Bronchial epithelial cell (primary cell): Measurements from ENCODE around the gene AKAP6. TPM values are rescaled to one million over a fixed set of nuclear protein-coding genes. Genes with fewer than 3 reads are reported as not detected.

Source experiments
- DNase-seq: peaks from one replicate; pipeline ENCODE4 v3.0.0-alpha.2; 2010; ENCODE audit warnings: low read depth
- FAIRE-seq: peaks from 2 replicates; lab custom pipeline; 2011; peaks lifted over from hg19 to GRCh38; lab: Jason Lieb, UNC
- H3K27me3 ChIP-seq: 2 replicates; pipeline ENCODE4 v1.5.1; 2011; ENCODE audit warnings: low read length; ENCODE audit not compliant: control insufficient read depth, insufficient read depth
- H3K36me3 ChIP-seq: 2 replicates; pipeline ENCODE4 v1.5.1; 2011; ENCODE audit warnings: low read length; ENCODE audit not compliant: control insufficient read depth, insufficient read depth
- H3K4me3 ChIP-seq: 2 replicates; pipeline ENCODE4 v1.5.1; 2011; ENCODE audit warnings: mild to moderate bottlenecking, low read depth, low read length, control low read depth
- total RNA-seq: library from RNA; depleted of rRNA; stranded (reverse); fragments of >200 nt; gene quantifications from 2 replicates; pipeline ENCODE4 v1.2.1, GENCODE V29; 2014
- TF ChIP-seq, protein P1 (sequence below): IDR thresholded peaks from 2 replicates; pipeline ENCODE4 v1.5.1; 2011; ENCODE audit warnings: mild to moderate bottlenecking, moderate library complexity, low read length, control low read depth, inconsistent platforms; ENCODE audit not compliant: insufficient read depth, severe bottlenecking

The AKAP6 gene
- total RNA-seq, 1 donor from 2014 or later: 4.2 TPM

DNA sequence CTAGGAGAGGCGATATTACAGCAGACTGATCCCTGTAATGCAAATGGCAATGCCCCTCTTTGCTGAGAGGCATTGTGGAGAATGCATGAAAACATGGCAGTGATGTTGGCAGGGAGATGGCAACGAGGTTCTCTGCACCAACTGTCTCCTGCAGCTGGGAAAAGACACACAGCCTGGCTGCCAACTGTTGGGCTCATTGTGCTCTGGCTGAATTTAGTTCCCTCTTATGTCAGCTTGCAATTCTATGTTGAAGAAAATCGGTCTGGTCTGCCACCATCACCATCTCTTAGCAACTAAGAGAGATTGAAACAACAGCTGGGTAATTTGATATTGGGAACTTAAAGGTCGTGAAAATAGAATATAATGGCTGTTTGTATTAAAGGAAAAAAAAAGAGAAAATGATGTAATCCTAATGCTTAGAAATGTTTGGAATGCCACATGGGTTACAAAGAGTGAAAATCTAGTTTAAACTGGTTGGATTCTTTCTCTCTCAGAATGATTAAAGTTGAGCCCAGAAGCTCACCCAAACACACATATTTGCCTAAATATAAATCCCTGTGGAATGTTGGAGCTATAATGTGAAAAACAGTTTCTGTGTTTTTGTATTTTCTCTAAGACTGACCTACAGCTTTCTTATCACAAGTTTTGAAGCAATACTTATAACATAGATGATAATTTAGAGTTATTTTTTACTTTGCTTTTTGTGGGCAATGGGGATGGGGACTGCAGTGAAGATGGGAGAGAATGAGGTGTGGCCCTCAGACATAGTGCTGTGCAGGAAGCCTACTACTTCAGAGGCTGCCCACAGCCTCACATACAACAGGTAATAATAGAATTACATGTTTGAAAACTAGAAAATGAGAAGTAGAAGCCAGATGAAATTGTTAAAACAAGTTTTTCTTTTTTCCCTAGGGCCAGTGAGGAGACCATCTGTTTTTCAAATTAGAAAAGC lies 143.7 kb downstream of the AKAP6 start:
- no peaks in the 10 kb centered on the region for H3K27me3 ChIP-seq
- TF ChIP-seq, protein P1, sequence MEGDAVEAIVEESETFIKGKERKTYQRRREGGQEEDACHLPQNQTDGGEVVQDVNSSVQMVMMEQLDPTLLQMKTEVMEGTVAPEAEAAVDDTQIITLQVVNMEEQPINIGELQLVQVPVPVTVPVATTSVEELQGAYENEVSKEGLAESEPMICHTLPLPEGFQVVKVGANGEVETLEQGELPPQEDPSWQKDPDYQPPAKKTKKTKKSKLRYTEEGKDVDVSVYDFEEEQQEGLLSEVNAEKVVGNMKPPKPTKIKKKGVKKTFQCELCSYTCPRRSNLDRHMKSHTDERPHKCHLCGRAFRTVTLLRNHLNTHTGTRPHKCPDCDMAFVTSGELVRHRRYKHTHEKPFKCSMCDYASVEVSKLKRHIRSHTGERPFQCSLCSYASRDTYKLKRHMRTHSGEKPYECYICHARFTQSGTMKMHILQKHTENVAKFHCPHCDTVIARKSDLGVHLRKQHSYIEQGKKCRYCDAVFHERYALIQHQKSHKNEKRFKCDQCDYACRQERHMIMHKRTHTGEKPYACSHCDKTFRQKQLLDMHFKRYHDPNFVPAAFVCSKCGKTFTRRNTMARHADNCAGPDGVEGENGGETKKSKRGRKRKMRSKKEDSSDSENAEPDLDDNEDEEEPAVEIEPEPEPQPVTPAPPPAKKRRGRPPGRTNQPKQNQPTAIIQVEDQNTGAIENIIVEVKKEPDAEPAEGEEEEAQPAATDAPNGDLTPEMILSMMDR: no peak
- no peak overlapping the region for H3K4me3 ChIP-seq
- DNase-seq (peak; percentile 79), FAIRE-seq (no peak)
- no peaks in the 10 kb centered on the region for H3K36me3 ChIP-seq

DNA sequence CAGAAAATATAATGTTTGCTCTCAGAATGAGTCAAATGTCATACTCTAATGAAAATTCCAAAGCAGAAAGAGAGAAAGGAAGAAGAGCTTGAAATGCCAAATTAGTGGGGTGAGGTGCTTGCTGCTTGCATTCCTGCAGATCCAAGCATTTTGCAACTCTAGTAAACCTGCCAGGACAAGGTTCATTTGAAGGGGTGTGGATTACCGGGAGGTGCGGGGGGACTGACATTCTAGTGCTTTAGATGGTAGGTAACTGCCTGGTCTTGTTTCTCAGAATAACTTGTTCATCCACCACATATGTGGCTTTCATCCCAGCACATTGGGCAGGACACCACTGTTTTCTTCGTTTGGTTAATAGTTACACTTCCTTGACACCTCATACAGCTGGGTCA lies 144.4 kb downstream of the AKAP6 start:
- no peaks in the 10 kb centered on the region for H3K36me3 ChIP-seq
- no peaks in the 10 kb centered on the region for H3K27me3 ChIP-seq
- peak; percentile 98 for FAIRE-seq
- H3K4me3 ChIP-seq: no peak overlapping the region
- TF ChIP-seq, protein P1: no peak
- DNase-seq: peak; percentile 99

DNA sequence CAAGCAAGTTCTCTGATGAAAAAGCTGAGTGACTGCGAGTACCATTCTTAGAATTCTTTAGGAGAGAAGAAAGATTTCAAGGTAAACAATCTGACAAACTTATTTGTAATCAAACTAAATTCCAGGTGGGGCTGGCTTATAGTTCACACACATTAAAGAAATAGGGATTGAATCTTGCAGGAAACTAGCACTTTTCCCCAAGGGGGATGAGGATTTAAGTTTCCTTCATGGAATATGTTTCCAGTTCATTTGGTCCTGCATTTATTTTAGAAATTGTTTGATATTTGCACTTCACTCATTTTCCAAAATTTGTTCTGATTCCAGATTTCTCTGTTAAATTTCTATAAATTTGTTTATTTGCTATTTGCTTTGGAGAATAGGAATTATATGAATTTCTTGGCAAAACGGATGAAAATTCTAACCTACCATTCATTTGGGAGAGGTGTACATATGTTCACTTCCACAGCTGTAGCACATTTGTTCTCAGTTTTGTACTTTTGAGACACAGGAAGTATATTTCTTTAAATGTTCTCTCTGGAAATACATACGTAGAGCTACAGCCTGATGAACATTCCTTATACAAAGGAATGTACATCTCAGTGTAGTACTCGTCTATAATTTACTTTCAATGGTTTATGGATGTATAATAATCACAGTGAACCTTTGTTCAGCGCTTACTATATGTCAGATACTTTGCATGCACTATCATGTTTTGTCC lies 145.5 kb downstream of the AKAP6 start:
- FAIRE-seq: no peak
- Histone ChIP-seq H3K4me3 (no peak overlapping the region), H3K27me3 (no peaks in the 10 kb centered on the region), H3K36me3 (no peaks in the 10 kb centered on the region)
- TF ChIP-seq, protein P1: no peak
- DNase-seq: no peak

DNA sequence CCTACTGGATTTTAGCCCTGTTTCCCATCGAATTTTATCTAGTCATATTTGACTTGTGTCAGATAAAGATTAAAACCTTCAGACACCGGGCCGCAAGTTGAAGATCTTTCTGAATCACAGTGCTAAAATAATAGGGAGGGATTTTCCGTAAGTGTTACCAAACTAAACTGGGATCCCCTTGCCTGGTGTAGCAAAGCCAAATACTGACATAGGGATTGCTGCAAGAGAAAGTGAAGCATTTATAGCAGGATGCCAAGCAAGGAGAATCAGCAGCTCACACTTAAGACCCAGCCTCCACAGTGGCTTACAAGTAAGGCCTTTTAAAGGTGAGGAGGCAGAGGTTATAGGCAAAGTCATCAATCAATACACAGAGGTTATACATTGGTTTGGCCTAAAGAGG lies 147.4 kb downstream of the AKAP6 start:
- TF ChIP-seq, protein P1: no peak
- FAIRE-seq: no peak

DNA sequence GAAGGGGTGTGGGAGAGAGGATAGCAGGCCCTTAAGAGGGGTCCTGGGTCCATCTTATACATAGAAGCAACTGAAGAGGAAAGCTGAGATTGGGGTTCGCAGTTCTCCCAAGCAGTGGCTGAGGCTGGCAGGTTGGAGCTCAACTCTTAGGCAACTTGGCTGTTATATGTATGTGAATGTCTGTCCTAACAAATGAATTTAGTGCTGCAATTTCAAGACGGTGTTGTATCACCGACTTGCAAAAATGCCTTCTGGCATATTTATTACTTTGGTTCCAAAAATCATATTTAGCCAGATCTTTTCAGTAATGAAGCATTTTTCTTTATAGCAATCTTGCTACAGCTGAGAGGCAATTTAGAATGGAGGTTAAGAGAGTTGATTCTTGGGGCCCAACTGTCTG lies 148.3 kb downstream of the AKAP6 start:
- TF ChIP-seq, protein P1: no peak
- no peak for DNase-seq
- Histone ChIP-seq H3K36me3 (no peaks in the 10 kb centered on the region), H3K4me3 (no peak overlapping the region), H3K27me3 (no peaks in the 10 kb centered on the region)
- no peak for FAIRE-seq

More for the DNA sequence above, 147.4 kb downstream of the AKAP6 start:
- no peak for DNase-seq
- no peaks in the 10 kb centered on the region for H3K36me3 ChIP-seq
- H3K27me3 ChIP-seq: no peaks in the 10 kb centered on the region
- no peak overlapping the region for H3K4me3 ChIP-seq
